Activated CD8-positive, alpha-beta memory T cell treated with anti-CD3 and anti-CD28 coated beads for 36 hours (primary cell): ENCODE measurements around the gene B3GALT2. TPM values are rescaled to one million over a fixed set of nuclear protein-coding genes. Genes with fewer than 3 reads are reported as not detected.

Source experiments
- CTCF ChIA-PET: fragments of 350-600 bp; sonication (Branson Sonifier 250); formaldehyde crosslinking; loops from one replicate; lab custom pipeline; 2021; ENCODE audit warnings: antibody characterized with exemption; lab: Charles Lee
- POLR2A ChIA-PET: fragments of 350-600 bp; sonication (Branson Sonifier 250); formaldehyde crosslinking; loops from one replicate; lab custom pipeline; 2021; ENCODE audit warnings: antibody characterized with exemption; lab: Charles Lee
- total RNA-seq, 2 experiments: library from RNA; stranded (reverse); gene quantifications; one replicate each; pipeline ENCODE4 v1.2.3, GENCODE V29; 2021

B3GALT2 gene
- total RNA-seq, 2 experiments from 2014 or later: 0.13 TPM

GRCh38 chr1:193185211-193185610 lies 1.2 kb downstream of the B3GALT2 start:
- ChIA-PET CTCF (no interaction called here), POLR2A (no interaction called here)

GRCh38 chr1:193184776-193185175 lies 1.6 kb downstream of the B3GALT2 start:
- CTCF ChIA-PET: no interaction called here
- POLR2A ChIA-PET: no interaction called here

- ChIA-PET CTCF (no interaction called here), POLR2A (no interaction called here)
Observed at GRCh38 chr1:193183019-193183627, 3.3 kb downstream of the B3GALT2 start.

- POLR2A ChIA-PET: no interaction called here
- CTCF ChIA-PET: no interaction called here
Observed at GRCh38 chr1:193181985-193182384, 4.4 kb downstream of the B3GALT2 start.

GRCh38 chr1:193181536-193181935 lies 4.9 kb downstream of the B3GALT2 start:
- ChIA-PET CTCF (no interaction called here), POLR2A (no interaction called here)

GRCh38 chr1:193179094-193179493 lies 7.3 kb downstream of the B3GALT2 start:
- CTCF ChIA-PET: no interaction called here
- POLR2A ChIA-PET: no interaction called here

GRCh38 chr1:193176788-193177187 lies 9.6 kb downstream of the B3GALT2 start:
- POLR2A ChIA-PET: interaction anchor here (0.7 kb wide), 1 partner anchor 364 kb away, joined by 15 read pairs; no protein-coding TSS in a partner anchor
- CTCF ChIA-PET: no interaction called here

GRCh38 chr1:193176113-193176512 lies 10.3 kb downstream of the B3GALT2 start:
- CTCF ChIA-PET: no interaction called here
- POLR2A ChIA-PET: no interaction called here

GRCh38 chr1:193157360-193157759 lies 29.1 kb downstream of the B3GALT2 start:
- POLR2A ChIA-PET: no interaction called here
- CTCF ChIA-PET: no interaction called here

GRCh38 chr1:193156822-193157142 lies 29.6 kb downstream of the B3GALT2 start:
- ChIA-PET CTCF (no interaction called here), POLR2A (no interaction called here)

GRCh38 chr1:193156117-193156821 lies 30.1 kb downstream of the B3GALT2 start:
- POLR2A ChIA-PET: no interaction called here

GRCh38 chr1:193144999-193145398 lies 41.4 kb downstream of the B3GALT2 start:
- CTCF ChIA-PET: no interaction called here
- POLR2A ChIA-PET: no interaction called here

More at GRCh38 chr1:193156117-193156821, 30.1 kb downstream of the B3GALT2 start:
- CTCF ChIA-PET: no interaction called here

GRCh38 chr1:193144361-193144938 lies 42.0 kb downstream of the B3GALT2 start:
- ChIA-PET POLR2A (no interaction called here), CTCF (no interaction called here)

GRCh38 chr1:193143285-193143684 lies 43.1 kb downstream of the B3GALT2 start:
- CTCF ChIA-PET: no interaction called here
- POLR2A ChIA-PET: no interaction called here

- ChIA-PET POLR2A (interaction anchor here (0.6 kb wide), 1 partner anchor 13 kb away, joined by 3 read pairs; no protein-coding TSS in a partner anchor), CTCF (no interaction called here)
Observed at GRCh38 chr1:193142409-193142808, 44.0 kb downstream of the B3GALT2 start.

- ChIA-PET POLR2A (interaction anchor here (0.6 kb wide), 1 partner anchor 12 kb away, joined by 3 read pairs; no protein-coding TSS in a partner anchor), CTCF (interaction anchor here (0.6 kb wide), 1 partner anchor 52 kb away, joined by 3 read pairs; no protein-coding TSS in a partner anchor)
Observed at GRCh38 chr1:193141804-193142203, 44.6 kb downstream of the B3GALT2 start.

- ChIA-PET CTCF (no interaction called here), POLR2A (no interaction called here)
Observed at GRCh38 chr1:193140254-193140653, 46.2 kb downstream of the B3GALT2 start.

GRCh38 chr1:193131266-193131860 lies 55.0 kb downstream of the B3GALT2 start:
- ChIA-PET CTCF (no interaction called here), POLR2A (no interaction called here)
